GM23248 (cell line): Measurements from ENCODE around the gene GRIN2D.

ENCODE experiments used
- EZH2 ChIP-seq: fragments of 200-600 bp; sonication (generic); IDR thresholded peaks from 2 replicates; pipeline ENCODE4 v1.6.1; 2018; ENCODE audit warnings: antibody characterized with exemption, mild to moderate bottlenecking; ENCODE audit not compliant: insufficient read depth, poor library complexity, severe bottlenecking
- EZH2phosphoT487 ChIP-seq: fragments of 200-600 bp; sonication (generic); IDR thresholded peaks from 2 replicates; pipeline ENCODE4 v1.6.1; 2018; ENCODE audit warnings: antibody characterized with exemption, moderate library complexity, mild to moderate bottlenecking, low read depth; ENCODE audit not compliant: insufficient read depth

- no peak for TF ChIP-seq EZH2
- TF ChIP-seq EZH2phosphoT487: no peak
These were observed 48.9 kb downstream of the GRIN2D start for GRCh38 chr19:48442116-48443035.
